Osteoblast (primary cell): ENCODE data around the gene OTUB2. TPM values are rescaled to one million over a fixed set of nuclear protein-coding genes. Genes with fewer than 3 reads are reported as not detected.

Source experiments
- DNase-seq: peaks from one replicate; pipeline ENCODE4 v3.0.0; 2011; ENCODE audit warnings: low spot score, mixed read lengths; ENCODE audit not compliant: insufficient read length; ENCODE audit errors: missing footprints
- H2AFZ ChIP-seq: 2 replicates; pipeline ENCODE4 v1.6.0; 2011; ENCODE audit warnings: mild to moderate bottlenecking, low read length
- H3K27ac ChIP-seq: 2 replicates; pipeline ENCODE4 v1.5.1; 2011; ENCODE audit warnings: mild to moderate bottlenecking, low read depth, low read length, moderate library complexity
- H3K27me3 ChIP-seq: 2 replicates; pipeline ENCODE4 v1.6.0; 2012; ENCODE audit warnings: mild to moderate bottlenecking, control low read depth, inconsistent platforms, low read length, moderate library complexity; ENCODE audit not compliant: insufficient read depth
- H3K36me3 ChIP-seq: 2 replicates; pipeline ENCODE4 v1.5.1; 2011; ENCODE audit warnings: mild to moderate bottlenecking, low read length, control low read depth, moderate library complexity; ENCODE audit not compliant: insufficient read depth
- H3K4me1 ChIP-seq: 2 replicates; pipeline ENCODE4 v1.5.1; 2011; ENCODE audit warnings: mild to moderate bottlenecking, low read length, control low read depth, moderate library complexity; ENCODE audit not compliant: insufficient read depth
- H3K4me2 ChIP-seq: 2 replicates; pipeline ENCODE4 v1.6.0; 2011; ENCODE audit warnings: mild to moderate bottlenecking, low read length; ENCODE audit not compliant: insufficient read depth
- H3K4me3 ChIP-seq: fragments of 200-600 bp; sonication (generic); 3 replicates; pipeline ENCODE4 v1.5.1; 2012; ENCODE audit warnings: mild to moderate bottlenecking, low read length, inconsistent platforms; ENCODE audit not compliant: insufficient read depth
- H3K79me2 ChIP-seq: 2 replicates; pipeline ENCODE4 v1.6.0; 2012; ENCODE audit warnings: mild to moderate bottlenecking, low read length, control low read depth, inconsistent platforms; ENCODE audit not compliant: insufficient read depth
- H3K9me3 ChIP-seq: 2 replicates; pipeline ENCODE4 v1.5.1; 2011; ENCODE audit warnings: low read depth, low read length, control low read depth
- H4K20me1 ChIP-seq: 2 replicates; pipeline ENCODE4 v1.6.0; 2012; ENCODE audit warnings: mild to moderate bottlenecking, low read length, control low read depth; ENCODE audit not compliant: insufficient read depth
- CTCF ChIP-seq: IDR thresholded peaks from 2 replicates; pipeline ENCODE4 v1.5.1; 2011; ENCODE audit warnings: mild to moderate bottlenecking, low read depth, low read length, moderate library complexity; ENCODE audit errors: extremely low read depth
- total RNA-seq: library from RNA; depleted of rRNA; stranded (reverse); fragments of >200 nt; gene quantifications from 2 replicates; pipeline ENCODE4 v1.2.3, GENCODE V29; 2012

The OTUB2 gene
- total RNA-seq, 1 donor = 1.4 TPM

DNA sequence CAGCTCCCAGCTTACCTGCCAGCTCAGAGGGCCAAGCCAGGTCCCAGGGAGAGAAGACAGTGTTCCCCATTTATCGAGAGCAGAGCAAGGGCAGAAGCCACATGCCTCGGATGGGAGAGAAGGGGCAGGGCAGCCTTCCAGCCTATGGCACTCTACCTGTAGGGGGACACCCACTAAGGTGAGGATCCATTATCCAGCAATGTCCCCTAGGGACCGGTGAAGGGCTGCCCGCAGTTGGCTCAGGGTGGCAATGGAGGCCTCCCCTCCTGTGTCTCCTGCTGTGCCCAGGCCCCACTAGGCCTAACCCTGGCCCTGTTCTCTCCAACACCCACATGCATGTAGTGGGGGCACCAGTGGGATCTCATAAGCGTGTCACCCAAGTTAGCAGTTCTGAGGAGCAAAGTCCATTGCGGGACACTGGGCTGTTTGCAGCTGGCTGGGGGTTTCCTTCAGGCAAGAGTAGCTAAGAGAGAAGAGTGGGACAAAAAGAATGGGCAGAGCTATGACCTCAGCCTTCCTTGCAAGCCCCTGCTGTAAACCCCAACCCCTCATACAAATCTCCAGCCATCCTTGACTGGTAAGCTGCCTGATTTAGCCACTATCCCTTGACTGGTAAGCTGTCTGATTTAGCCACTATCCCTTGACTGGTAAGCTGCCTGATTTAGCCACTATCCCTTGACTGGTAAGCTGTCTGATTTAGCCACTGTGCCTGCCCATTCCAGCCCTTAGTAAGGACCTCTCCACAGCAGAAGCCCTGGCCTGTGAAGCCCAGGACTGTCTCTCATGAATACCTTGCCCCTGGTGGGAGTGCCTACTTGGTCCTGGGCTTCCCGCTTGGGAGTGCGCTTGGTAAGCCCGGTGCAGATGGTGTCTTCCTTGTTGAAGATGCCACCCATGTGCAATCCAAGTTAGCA lies 44.6 kb upstream of the OTUB2 start:
- H2AFZ ChIP-seq = no peak overlapping the region
- H3K27me3 ChIP-seq = no peaks in the 10 kb centered on the region
- no peaks in the 10 kb centered on the region for H3K9me3 ChIP-seq
- H3K4me1 ChIP-seq = peaks cover 30% of the 10 kb centered on the region
- H3K4me3 ChIP-seq = no peak overlapping the region
- no peaks in the 10 kb centered on the region for H4K20me1 ChIP-seq
- H3K4me2 ChIP-seq = no peak overlapping the region
- H3K36me3 ChIP-seq = no peaks in the 10 kb centered on the region
- peak; percentile 65 for DNase-seq
- no peak for TF ChIP-seq CTCF
- H3K79me2 ChIP-seq = no peaks in the 10 kb centered on the region
- H3K27ac ChIP-seq = no peak overlapping the region

DNA sequence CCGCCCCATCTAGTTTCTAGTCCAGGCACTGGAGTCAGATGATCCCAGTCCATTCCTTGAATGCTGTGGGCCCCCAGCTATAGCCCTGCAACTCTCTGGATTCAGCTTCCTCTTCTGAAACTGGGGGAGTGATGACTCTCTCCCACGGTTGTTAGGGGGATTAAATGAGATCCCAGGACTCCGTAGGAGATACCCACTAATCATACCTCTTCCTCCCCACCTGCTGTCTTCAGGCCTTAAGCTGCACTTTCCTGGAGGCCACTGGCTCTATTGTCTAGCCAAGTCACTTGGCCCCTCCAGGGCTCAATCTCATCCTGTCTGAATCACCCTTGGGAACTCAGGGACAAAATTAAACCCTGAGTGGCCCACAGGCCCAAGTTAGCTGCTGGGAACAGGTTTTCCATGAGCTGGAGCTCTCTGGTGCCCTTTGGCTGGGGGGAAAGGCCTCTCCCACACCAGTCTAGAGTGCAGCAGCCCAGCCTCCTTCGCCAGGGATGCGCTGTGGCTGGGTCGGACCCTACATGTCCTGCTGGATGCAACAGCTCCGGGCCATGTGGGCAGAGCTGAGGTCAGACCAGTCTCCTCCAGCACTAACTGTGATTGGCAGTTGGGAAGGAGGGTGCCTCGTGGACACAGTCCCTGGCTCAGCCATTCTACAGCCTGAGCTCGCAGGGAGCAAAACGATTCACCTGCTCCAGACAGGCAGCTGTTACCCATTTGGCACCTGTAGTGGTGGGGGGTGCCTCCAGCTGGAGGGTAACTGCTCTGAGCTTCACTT lies 43.7 kb upstream of the OTUB2 start:
- Histone ChIP-seq H3K4me3 (no peak overlapping the region), H3K4me2 (no peak overlapping the region), H3K9me3 (no peaks in the 10 kb centered on the region), H3K36me3 (no peaks in the 10 kb centered on the region), H3K79me2 (no peaks in the 10 kb centered on the region), H3K4me1 (peaks cover 30% of the 10 kb centered on the region), H3K27me3 (no peaks in the 10 kb centered on the region), H2AFZ (no peak overlapping the region), H3K27ac (no peak overlapping the region), H4K20me1 (no peaks in the 10 kb centered on the region)
- no peak for TF ChIP-seq CTCF
- DNase-seq = no peak

DNA sequence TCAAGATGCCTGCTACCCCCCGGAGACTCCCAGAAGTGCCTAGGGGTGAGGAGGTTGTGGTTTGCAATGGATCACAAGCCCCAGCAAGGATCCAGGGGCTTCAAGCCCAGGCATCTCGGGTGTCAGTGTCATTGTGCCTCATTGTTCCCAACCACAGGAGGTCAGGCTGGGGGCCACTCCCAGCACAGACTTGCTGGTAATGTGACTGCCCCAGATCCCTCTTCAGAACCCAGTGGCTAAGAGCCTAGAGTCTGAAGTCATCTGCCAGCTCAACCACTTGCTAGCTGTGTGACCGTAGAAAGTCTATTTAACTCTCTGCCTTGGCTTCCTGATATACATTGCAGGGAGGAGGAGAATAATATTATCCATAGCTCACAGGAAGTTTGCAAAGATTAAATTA lies 42.1 kb upstream of the OTUB2 start:
- H2AFZ ChIP-seq = no peak overlapping the region
- H3K4me1 ChIP-seq = peaks cover 30% of the 10 kb centered on the region
- DNase-seq = no peak
- no peak overlapping the region for H3K4me3 ChIP-seq
- no peaks in the 10 kb centered on the region for H3K9me3 ChIP-seq
- no peaks in the 10 kb centered on the region for H3K79me2 ChIP-seq
- H4K20me1 ChIP-seq = no peaks in the 10 kb centered on the region
- H3K4me2 ChIP-seq = no peak overlapping the region
- no peaks in the 10 kb centered on the region for H3K36me3 ChIP-seq
- no peak for TF ChIP-seq CTCF
- no peaks in the 10 kb centered on the region for H3K27me3 ChIP-seq
- H3K27ac ChIP-seq = no peak overlapping the region

DNA sequence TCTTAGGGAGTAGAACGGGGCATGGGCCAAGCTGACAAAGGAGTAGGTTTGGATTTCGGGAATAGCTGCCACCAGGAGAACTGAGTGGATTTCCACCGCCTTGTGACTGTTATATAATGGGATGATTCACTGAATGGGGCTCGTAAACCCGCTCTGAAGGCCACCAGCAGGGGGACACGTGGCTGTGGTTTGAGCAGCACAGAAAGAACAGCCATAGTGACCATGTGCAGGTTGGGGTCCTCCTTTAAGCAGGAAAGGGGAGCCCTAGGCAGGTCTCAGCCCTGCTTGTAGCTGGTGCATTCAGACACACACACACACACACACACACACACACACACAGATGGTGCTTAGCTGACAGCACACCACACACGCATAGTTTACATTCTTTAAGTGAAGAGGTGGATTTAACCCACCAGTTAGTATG lies 41.1 kb upstream of the OTUB2 start:
- Histone ChIP-seq H3K27ac (peak overlapping the region; percentile 58), H3K27me3 (no peaks in the 10 kb centered on the region), H3K4me1 (peaks cover 30% of the 10 kb centered on the region), H3K79me2 (no peaks in the 10 kb centered on the region), H3K4me3 (no peak overlapping the region), H2AFZ (peak overlapping the region; percentile 35), H3K4me2 (peak overlapping the region; percentile 60), H3K9me3 (no peaks in the 10 kb centered on the region), H3K36me3 (no peaks in the 10 kb centered on the region), H4K20me1 (no peaks in the 10 kb centered on the region)
- peak; percentile 69 for TF ChIP-seq CTCF
- peak; percentile 96 for DNase-seq
